A549 treated with dexamethasone at 1 μM for 4 hours (cell line): Measurements from ENCODE around the gene MALT1. TPM values are rescaled to one million over a fixed set of nuclear protein-coding genes. Genes with fewer than 3 reads are reported as not detected.

Source experiments
- total RNA-seq: library from RNA; stranded (reverse); fragments of 200-300 nt; extraction: Qiagen RNA extraction; gene quantifications from 5 replicates; pipeline ENCODE4 v1.2.3, GENCODE V29; 2022

The MALT1 gene, protein sequence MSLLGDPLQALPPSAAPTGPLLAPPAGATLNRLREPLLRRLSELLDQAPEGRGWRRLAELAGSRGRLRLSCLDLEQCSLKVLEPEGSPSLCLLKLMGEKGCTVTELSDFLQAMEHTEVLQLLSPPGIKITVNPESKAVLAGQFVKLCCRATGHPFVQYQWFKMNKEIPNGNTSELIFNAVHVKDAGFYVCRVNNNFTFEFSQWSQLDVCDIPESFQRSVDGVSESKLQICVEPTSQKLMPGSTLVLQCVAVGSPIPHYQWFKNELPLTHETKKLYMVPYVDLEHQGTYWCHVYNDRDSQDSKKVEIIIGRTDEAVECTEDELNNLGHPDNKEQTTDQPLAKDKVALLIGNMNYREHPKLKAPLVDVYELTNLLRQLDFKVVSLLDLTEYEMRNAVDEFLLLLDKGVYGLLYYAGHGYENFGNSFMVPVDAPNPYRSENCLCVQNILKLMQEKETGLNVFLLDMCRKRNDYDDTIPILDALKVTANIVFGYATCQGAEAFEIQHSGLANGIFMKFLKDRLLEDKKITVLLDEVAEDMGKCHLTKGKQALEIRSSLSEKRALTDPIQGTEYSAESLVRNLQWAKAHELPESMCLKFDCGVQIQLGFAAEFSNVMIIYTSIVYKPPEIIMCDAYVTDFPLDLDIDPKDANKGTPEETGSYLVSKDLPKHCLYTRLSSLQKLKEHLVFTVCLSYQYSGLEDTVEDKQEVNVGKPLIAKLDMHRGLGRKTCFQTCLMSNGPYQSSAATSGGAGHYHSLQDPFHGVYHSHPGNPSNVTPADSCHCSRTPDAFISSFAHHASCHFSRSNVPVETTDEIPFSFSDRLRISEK
- total RNA-seq, result 7.7 to 10.8 TPM (median 9.5 TPM) in 5 replicates

DNA sequence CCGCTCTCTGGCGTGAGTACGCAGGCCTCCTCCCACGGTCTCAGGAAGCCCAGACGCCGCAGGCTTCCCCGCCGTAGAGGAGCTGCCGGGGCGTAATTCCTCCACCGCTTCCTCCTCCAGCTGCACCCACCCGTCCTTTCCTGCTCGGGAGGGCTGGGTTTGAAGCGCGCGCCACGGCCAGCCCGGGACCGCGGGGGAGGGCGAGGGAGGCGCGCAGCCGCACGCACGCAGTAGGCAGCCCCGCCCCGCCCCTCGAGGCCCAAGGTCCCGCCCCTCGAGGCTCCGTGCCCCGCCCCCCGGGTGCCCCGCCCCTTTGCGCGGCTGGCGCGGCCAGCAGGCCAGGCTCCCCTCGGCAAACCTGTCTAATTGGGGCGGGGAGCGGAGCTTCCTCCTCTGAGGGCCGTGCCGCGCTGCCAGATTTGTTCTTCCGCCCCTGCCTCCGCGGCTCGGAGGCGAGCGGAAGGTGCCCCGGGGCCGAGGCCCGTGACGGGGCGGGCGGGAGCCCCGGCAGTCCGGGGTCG is at the start of gene MALT1:
Gene MALT1 (plus strand): TSS at position 355 of the 521 bp plus-strand sequence. CDS start 179 bp downstream, outside the sequence.

Other genes with a start within 250 kb of the MALT1 start
- gene ALPK2, start 42.4 kb upstream of the MALT1 start, total RNA-seq, result 5.9 to 8.8 TPM (median 7.7 TPM) in 5 replicates
- 19.9 to 28.6 TPM (median 24.8 TPM) in 5 replicates for gene ZNF532, start 193.4 kb downstream of the MALT1 start, total RNA-seq